GM18508 (cell line): ENCODE measurements around the gene GTF3C5.
"Not testable (repeated sequence)": the region's sequence is repeated elsewhere in the genome, so short reads cannot be mapped to it uniquely, and the experiment has no call there.

Experiments used
- ATAC-seq: cut with Tn5 transposase; IDR thresholded peaks from one replicate; pipeline ENCODE4 v1.9.1; 2021; ENCODE audit warnings: moderate number of reproducible peaks; ENCODE audit not compliant: insufficient read depth, unreplicated experiment

The GTF3C5 gene

DNA sequence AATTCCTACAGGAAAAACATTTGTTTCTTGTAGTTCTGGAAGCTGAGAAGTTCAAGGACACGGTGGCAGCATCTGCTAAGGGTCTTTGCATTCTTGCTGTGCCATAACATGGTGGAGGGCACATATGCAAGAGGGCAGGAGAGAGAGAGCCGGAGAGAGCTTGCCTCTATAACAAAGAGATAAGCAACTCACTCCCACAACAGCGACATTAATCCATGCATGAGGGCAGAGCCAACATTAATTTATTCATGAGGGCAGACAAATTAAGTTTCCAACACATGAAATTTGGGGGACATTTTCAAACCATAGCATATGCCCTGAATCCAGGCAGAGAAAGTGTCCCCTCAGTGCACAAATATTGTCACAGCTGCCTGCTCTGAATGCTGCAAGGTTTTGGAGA, 4.4 kb upstream of the GTF3C5 start:
- ATAC-seq = no peak

DNA sequence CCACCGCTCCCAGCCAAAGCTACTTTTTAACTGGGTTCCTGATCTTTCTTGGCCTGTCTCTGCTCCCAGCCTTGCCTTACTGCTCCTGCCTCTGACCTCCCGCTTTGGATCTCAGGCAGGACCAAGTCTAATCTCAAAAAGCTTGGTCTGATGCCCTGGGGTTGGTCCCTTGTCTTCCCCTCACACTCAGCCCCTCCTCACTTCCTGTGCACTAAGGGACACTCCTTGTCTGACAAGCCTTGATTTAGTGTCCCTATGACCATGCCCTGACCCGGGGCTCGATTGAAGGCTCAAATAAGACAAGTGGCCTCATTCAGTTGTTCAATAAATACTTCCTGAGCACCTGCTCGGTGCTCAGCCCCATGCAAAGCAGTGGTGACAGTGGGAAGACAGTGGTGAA, 3.7 kb upstream of the GTF3C5 start:
- ATAC-seq = no peak

DNA sequence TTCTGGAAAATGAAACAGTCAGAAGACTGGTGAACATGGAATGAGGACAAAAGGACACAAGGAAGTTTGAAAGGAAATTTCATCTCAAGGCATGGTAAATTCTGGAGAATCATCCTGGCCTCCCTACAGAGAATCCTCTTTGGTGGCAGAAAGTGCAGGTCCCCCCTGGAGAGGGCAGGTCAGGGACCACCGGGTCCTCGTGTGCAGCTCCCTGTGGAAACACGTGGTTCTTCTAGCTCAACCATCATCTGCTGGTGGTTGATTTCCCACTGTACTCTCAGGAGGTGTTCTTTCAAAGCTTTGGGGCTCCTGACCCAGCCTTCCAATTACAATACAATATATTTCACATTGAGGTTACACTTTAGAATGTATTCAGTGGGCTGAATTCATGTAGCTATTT, 2.6 kb upstream of the GTF3C5 start:
- ATAC-seq = no peak

- no peak for ATAC-seq
Measured at GRCh38 chr9:133029994-133030316, 842 bp upstream of the GTF3C5 start.

- ATAC-seq = no peak
Measured at GRCh38 chr9:133031130-133031422, 279 bp downstream of the GTF3C5 start.

GRCh38 chr9:133031496-133031911, 707 bp downstream of the GTF3C5 start:
- ATAC-seq = no peak

DNA sequence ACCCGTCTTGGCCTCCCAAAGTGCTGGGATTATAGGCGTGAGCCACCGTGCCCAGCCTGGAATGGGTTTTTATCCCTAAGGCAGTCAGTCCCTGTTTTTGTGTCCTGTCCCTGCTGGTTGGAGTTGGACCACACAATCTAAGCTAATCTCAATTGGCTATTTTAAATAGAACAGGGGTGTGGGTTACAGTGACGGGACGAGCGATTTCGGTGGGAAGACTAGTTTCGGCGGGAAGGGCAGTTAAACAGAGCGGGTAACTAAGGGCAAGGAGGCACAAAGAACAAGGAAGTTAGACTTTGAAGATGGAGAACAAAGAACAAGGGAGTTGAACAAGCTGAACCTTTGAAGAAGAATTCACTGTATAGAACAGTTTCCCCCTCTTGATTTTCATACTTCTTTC, 1.4 kb downstream of the GTF3C5 start:
- no peak for ATAC-seq

DNA sequence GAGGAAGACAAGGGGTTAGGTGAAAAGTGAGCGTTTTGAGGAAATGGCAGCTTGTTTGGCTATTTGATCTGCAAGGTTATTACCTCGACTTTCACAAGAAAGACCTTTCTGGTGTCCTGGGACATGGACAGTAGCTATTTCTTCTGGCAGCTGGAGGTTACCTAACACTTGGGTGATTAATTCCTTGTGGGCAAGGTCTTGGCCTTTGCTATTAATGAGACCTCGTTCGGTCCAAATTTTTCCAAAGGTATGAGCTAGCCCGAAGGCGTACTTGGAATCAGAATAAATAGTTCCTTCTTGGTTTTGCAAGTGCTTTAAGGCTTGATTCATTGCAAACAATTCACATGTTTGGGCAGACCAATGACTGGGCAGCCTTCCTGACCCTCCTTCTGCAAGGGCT, 4.9 kb downstream of the GTF3C5 start:
- ATAC-seq = no peak

- no peak for ATAC-seq
Measured at GRCh38 chr9:133037775-133038515, 7.1 kb downstream of the GTF3C5 start.

GRCh38 chr9:133040892-133041479, 10.2 kb downstream of the GTF3C5 start:
- not testable (repeated sequence) for ATAC-seq

DNA sequence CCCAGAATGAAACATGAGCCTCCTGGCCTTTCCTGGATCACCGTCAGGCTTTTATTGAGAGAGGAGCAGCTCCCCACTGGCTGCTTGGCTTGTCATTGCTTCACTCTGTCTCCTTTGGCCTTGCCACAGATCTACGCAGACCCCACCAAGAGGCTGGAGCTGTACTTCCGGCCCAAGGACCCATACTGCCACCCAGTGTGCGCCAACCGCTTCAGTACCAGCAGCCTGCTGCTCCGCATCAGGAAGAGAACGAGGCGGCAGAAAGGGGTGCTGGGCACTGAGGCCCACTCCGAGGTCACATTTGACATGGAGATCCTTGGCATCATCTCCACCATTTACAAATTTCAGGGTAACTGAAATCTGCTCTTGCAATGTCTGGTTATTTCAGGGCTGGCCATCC, 11.2 kb downstream of the GTF3C5 start:
- no peak for ATAC-seq

DNA sequence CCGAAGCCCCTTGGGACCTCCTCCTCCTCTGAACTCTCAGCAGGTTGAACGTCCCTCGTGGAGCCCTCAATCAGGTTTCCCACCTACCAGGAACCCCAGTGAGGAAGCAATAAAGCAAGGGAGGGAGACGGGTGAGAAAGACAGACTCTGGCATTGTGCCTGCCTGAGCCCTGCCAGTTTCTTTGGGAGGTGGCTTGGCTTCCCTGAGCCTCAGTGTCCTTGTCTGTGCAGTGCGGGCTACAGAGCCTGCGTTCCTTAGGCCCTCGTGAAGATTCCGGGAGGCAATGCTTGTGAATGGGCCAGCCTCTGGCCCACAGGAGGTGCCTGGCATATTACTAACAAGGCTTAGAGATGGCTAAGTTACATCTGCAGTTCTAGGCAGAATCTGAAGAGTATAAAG, 11.9 kb downstream of the GTF3C5 start:
- ATAC-seq = no peak

- no peak for ATAC-seq
Measured at GRCh38 chr9:133043449-133044035, 12.7 kb downstream of the GTF3C5 start.

- no peak for ATAC-seq
Measured at GRCh38 chr9:133044125-133044524, 13.3 kb downstream of the GTF3C5 start.

GRCh38 chr9:133044661-133045060, 13.9 kb downstream of the GTF3C5 start:
- no peak for ATAC-seq

DNA sequence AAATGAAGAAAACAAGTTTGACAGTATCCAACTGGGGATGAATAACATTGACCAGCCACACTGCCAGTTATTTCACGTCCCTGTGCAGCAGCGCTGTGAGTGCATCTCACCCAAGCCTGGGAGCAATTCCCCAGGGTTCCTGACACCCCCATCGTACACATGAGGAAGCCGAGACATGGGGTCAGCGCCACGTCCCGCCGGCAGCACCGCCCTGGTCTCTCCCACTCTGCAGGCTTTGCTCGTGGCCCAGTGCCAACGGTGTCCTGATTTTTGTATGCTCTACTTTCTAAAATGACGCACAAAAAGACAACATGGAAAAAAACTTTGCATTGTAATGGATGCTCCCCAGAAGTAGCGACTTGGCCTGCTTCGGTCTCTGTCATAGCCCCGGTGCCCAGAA, 14.3 kb downstream of the GTF3C5 start:
- no peak for ATAC-seq

- ATAC-seq = no peak
Measured at GRCh38 chr9:133046196-133046899, 15.6 kb downstream of the GTF3C5 start.

- no peak for ATAC-seq
Measured at GRCh38 chr9:133046900-133047295, 16.1 kb downstream of the GTF3C5 start.

GRCh38 chr9:133048595-133048994, 17.8 kb downstream of the GTF3C5 start:
- no peak for ATAC-seq

DNA sequence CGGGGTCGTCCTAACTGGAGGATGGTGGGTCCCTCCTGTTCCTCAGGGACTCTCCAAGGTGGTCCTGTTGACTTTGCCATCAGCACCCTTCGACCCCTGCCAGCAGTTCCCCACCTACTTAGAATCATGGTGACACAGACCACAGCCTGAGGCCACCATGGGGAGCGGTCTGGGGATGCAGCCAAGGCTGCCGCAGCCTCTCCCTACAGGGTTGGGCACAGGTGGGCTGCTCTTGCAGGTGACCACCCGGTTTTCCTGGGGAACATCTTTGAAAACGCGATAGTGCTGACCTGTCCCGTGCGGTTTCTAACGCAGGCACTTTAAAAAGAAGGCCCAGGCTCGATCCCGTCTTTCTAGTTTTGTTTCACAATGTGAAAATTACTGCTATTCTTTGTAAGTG, 18.2 kb downstream of the GTF3C5 start:
- no peak for ATAC-seq

DNA sequence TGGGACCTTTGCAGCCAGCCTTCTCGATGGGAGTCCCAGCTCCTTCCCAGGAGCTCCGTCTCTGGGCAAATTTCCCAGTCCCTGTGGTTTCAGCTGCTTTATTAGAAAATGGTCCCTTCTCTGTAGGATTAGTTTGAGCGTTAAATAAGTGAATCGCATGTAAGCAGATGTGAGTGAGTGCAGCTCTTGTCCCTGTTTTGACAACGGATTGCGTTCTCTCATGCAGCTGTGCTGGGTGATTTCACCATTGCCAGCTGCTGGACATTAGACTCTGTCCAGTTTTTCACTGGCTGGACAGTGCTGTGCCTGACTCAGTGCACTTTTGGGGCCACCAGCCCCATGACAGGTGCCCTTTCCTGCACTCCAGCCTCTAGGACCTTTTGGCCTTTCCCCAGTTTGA, 19.3 kb downstream of the GTF3C5 start:
- ATAC-seq = no peak

DNA sequence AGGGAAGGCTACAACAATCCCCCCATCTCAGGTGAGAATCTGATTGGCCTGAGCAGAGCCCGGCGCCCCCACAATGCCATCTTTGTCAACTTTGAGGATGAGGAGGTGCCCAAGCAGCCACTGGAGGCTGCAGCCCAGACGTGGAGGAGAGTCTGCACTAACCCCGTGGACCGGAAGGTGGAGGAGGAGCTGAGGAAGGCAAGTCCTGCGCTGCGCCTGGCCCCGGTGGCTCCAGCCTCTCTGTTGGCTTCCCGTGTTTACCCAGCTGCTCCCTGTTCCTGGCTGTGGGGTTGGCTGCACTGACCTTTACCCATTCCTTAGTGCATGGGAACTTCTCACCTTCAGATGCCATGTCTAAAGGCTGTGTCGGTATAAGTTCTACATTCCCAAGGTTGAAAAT, 20.0 kb downstream of the GTF3C5 start:
- ATAC-seq = no peak
